Upper lobe of left lung (tissue), 4 donors: ENCODE results near the gene CDH8.

Experiments
- EP300 ChIP-seq, 4 donors: sonication (generic); formaldehyde crosslinking; IDR thresholded peaks; one replicate each; pipeline ENCODE4 v1.5.1; 2017; ENCODE audit warnings: antibody characterized with exemption in 4 of 4, control low read depth in 2 of 4
- POLR2A ChIP-seq, 4 donors: fragments of 450-650 bp; IDR thresholded peaks; one replicate each; pipeline ENCODE4 v1.5.1; 2016 to 2017; ENCODE audit warnings: antibody characterized with exemption in 4 of 4, mild to moderate bottlenecking in 2 of 4
- POLR2AphosphoS5 ChIP-seq, 2 donors: sonication (generic); formaldehyde crosslinking; IDR thresholded peaks; one replicate each; pipeline ENCODE4 v1.5.1; 2017; ENCODE audit warnings: antibody characterized with exemption in 2 of 2

DNA sequence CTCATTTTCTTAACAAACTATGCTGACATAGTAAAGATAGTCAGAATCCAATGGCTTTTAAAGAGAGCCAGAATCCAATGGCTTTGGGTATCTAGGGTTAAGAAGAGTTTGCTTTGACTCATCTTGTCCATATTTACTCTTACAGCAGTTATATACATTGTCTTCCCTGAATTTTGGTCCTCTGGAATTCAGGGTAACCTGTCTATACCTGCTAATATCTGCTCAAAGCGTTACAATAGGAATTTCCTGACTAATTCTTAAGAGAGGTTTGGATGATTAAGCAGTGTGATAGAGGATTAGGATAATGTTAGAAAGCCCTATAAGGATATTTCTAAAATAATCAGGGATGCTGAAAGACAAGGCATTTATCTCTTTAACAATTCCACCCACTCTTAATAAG lies 2.0 kb upstream of the CDH8 start:
- TF ChIP-seq EP300 (IDR thresholded peaks at IDR 0.05) (no peak), POLR2A (IDR thresholded peaks at IDR 0.05) (no peak), POLR2AphosphoS5 (IDR thresholded peaks at IDR 0.05) (no peak)
